Testis (tissue), 2 donors: ENCODE measurements around the gene STX16.

Source experiments
- POLR2A ChIP-seq: fragments of 450-650 bp; IDR thresholded peaks from one replicate; pipeline ENCODE4 v1.6.1; 2017; ENCODE audit warnings: antibody characterized with exemption, mild to moderate bottlenecking, moderate library complexity
- TF ChIP-seq, protein P1 (sequence below), 3 experiments: fragments of 450-650 bp in 2 of 3; fragments of 200-600 bp in 1 of 3; sonication (generic) in 1 of 3; IDR thresholded peaks; one replicate each; pipeline ENCODE4 v1.5.1; 2016 to 2019; ENCODE audit warnings: antibody characterized with exemption in 3 of 3, mild to moderate bottlenecking in 2 of 3, moderate library complexity in 1 of 3

DNA sequence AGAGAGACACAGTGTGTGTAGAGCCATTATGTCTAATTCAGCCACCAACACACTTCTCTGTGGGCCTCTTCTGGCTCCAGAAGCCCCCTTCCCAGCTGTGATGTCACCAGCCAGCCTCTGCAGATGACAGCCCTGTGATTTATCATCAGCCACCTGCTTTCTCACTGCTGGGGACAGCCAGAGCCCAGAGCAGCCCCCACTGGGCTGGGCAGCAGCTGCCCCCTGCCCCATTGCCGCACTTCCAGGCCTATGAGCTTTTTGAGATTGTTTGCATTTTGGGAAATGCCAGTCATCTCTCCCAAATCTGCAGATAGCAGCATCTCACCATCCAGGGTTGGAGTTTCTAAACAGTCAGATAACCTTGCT lies 21.9 kb upstream of the STX16 start:
- TF ChIP-seq, protein P1, sequence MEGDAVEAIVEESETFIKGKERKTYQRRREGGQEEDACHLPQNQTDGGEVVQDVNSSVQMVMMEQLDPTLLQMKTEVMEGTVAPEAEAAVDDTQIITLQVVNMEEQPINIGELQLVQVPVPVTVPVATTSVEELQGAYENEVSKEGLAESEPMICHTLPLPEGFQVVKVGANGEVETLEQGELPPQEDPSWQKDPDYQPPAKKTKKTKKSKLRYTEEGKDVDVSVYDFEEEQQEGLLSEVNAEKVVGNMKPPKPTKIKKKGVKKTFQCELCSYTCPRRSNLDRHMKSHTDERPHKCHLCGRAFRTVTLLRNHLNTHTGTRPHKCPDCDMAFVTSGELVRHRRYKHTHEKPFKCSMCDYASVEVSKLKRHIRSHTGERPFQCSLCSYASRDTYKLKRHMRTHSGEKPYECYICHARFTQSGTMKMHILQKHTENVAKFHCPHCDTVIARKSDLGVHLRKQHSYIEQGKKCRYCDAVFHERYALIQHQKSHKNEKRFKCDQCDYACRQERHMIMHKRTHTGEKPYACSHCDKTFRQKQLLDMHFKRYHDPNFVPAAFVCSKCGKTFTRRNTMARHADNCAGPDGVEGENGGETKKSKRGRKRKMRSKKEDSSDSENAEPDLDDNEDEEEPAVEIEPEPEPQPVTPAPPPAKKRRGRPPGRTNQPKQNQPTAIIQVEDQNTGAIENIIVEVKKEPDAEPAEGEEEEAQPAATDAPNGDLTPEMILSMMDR (IDR thresholded peaks at IDR 0.05), result no peak
- no peak for TF ChIP-seq POLR2A
